ENCODE measurements around the gene SDK1.

The SDK1 gene

DNA sequence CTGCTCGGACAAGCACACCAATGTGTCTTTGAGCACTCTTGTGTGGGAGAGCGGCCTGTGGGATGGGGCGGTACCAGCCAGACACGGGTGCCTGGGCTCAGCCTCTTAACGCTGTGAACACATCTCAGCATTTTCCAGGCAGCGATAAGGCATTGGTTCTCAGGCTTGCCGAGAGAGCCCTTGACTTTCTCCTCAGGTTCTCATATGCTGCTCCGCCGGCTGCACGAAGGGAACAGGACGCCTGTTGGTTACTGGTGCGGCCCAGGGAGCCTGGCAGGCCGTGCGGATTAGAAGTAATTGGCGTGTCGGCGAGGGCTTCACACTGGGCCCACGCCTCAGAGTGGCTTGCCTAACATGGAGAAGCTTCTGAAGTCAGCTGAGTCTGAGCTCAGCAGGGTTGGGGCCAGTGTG lies 924.3 kb downstream of the SDK1 start:
- no peak overlapping the region for H3K23ac ChIP-seq (ENCODE audit: low read length)
- no peaks in the 10 kb centered on the region for H3K27me3 ChIP-seq (ENCODE audit: insufficient read depth, low read length)
- H2AFZ ChIP-seq (ENCODE audit: insufficient read depth, low read length, poor library complexity) = no peak overlapping the region
- no peak overlapping the region for H3K14ac ChIP-seq (ENCODE audit: low read length)
- WGBS (ENCODE audit: extremely low coverage, insufficient coverage, insufficient read length) = no CpG with 5 or more reads among the region's 18 CpGs
- no peak overlapping the region for H4K91ac ChIP-seq (ENCODE audit: low read depth, low read length)
- H3K4me2 ChIP-seq (ENCODE audit: low read length) = no peak overlapping the region
- no peaks in the 10 kb centered on the region for H3K4me1 ChIP-seq (ENCODE audit: control insufficient read depth in 1 of 2, insufficient read depth in 2 of 2, low read length in 2 of 2)
- H3K4ac ChIP-seq (ENCODE audit: low read depth, low read length) = no peak overlapping the region
- no peak overlapping the region for H3K27ac ChIP-seq (ENCODE audit: low read depth, low read length)
- H4K8ac ChIP-seq (ENCODE audit: low read depth, low read length) = no peak overlapping the region
- no peaks in the 10 kb centered on the region for H3K79me2 ChIP-seq (ENCODE audit: control insufficient read depth, insufficient read depth, low read length, poor library complexity)
- H2AK5ac ChIP-seq (ENCODE audit: low read length) = no peak overlapping the region
- no peak overlapping the region for H4K12ac ChIP-seq (ENCODE audit: low read depth, low read length)
- no peak for DNase-seq
- H3K4me3 ChIP-seq (ENCODE audit: low read depth, low read length) = no peak overlapping the region
- H3K79me1 ChIP-seq (ENCODE audit: low read length) = no peaks in the 10 kb centered on the region
- peaks cover 3% of the 10 kb centered on the region for H3K9me3 ChIP-seq (ENCODE audit: insufficient read depth, low read depth, low read length)
- no peak overlapping the region for H3K18ac ChIP-seq (ENCODE audit: low read length)
- no peak overlapping the region for H2BK12ac ChIP-seq (ENCODE audit: low read length)
- no peak overlapping the region for H2BK120ac ChIP-seq (ENCODE audit: insufficient read depth, low read length, poor library complexity)
- no peak overlapping the region for H2BK5ac ChIP-seq (ENCODE audit: low read depth, low read length, poor library complexity)
- peaks cover 14 to 26% of the 10 kb centered on the region in 2 experiments for H3K36me3 ChIP-seq (ENCODE audit: control insufficient read depth in 1 of 2, insufficient read depth in 2 of 2, low read length in 2 of 2)
- H3K9ac ChIP-seq (ENCODE audit: low read length) = no peak overlapping the region

DNA sequence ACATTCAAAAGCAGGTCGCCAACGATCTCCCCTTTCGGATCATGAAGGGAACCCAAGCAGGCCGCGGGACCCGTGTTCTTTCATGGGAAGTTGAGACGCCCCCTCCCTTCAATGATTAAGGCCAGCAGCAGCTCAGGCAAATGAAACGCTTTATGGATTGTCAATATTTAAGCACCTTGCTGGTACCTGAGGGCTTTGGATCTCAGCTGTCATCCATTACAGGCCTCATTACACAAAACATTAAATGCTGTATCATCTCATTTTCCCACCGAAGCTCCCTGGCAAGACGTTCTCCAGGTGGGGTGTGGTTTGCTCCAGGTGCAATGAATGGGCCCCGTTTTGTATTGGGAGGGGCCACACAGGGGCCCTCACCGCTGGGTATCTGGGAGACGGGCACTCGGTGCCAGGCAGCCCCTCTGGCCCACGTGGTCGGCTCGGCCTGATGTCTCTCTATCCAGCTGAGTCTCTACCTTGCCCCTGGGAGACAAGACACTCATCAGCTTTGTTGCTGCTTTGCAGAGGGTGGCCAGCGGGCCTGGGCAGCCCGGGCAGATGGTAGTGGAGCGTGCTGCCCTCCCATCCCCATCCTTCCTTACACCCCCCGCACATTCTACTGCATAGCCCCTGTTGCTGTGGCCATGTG lies 925.0 kb downstream of the SDK1 start:
- Histone ChIP-seq H3K9me3 (ENCODE audit: insufficient read depth, low read depth, low read length) (peaks cover 2% of the 10 kb centered on the region), H3K4me1 (ENCODE audit: control insufficient read depth in 1 of 2, insufficient read depth in 2 of 2, low read length in 2 of 2) (no peaks in the 10 kb centered on the region), H3K18ac (ENCODE audit: low read length) (no peak overlapping the region), H4K91ac (ENCODE audit: low read depth, low read length) (no peak overlapping the region), H4K8ac (ENCODE audit: low read depth, low read length) (no peak overlapping the region), H3K14ac (ENCODE audit: low read length) (no peak overlapping the region), H3K27ac (ENCODE audit: low read depth, low read length) (no peak overlapping the region), H3K23ac (ENCODE audit: low read length) (no peak overlapping the region), H3K4ac (ENCODE audit: low read depth, low read length) (no peak overlapping the region), H3K9ac (ENCODE audit: low read length) (no peak overlapping the region), H3K27me3 (ENCODE audit: insufficient read depth, low read length) (no peaks in the 10 kb centered on the region), H3K4me3 (ENCODE audit: low read depth, low read length) (no peak overlapping the region), H2BK12ac (ENCODE audit: low read length) (no peak overlapping the region), H2AK5ac (ENCODE audit: low read length) (no peak overlapping the region), H2AFZ (ENCODE audit: insufficient read depth, low read length, poor library complexity) (no peak overlapping the region), H4K12ac (ENCODE audit: low read depth, low read length) (no peak overlapping the region), H2BK120ac (ENCODE audit: insufficient read depth, low read length, poor library complexity) (no peak overlapping the region), H3K79me1 (ENCODE audit: low read length) (no peaks in the 10 kb centered on the region), H2BK5ac (ENCODE audit: low read depth, low read length, poor library complexity) (no peak overlapping the region), H3K79me2 (ENCODE audit: control insufficient read depth, insufficient read depth, low read length, poor library complexity) (no peaks in the 10 kb centered on the region), H3K4me2 (ENCODE audit: low read length) (no peak overlapping the region), H3K36me3 (ENCODE audit: control insufficient read depth in 1 of 2, insufficient read depth in 2 of 2, low read length in 2 of 2) (peaks cover 14 to 25% of the 10 kb centered on the region in 2 experiments)
- WGBS (ENCODE audit: extremely low coverage, insufficient coverage, insufficient read length) = no CpG with 5 or more reads among the region's 21 CpGs
- DNase-seq = no peak

DNA sequence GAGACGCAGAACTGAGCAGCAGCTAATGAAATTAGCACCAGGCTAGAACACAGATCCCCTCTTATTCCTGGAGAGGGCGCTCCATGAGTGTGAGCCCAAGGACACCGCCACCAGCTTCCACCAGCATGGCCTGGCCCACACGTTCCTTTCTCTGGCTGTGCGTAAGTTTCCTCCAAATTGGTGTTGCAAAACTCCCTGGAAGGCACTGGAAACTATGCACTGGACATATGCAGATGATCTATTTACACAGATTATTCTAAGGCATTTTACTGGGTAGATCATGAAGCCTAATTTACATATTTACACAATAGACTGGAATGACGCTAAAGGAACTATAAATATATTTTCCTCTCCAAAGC lies 925.5 kb downstream of the SDK1 start:
- no peaks in the 10 kb centered on the region for H3K9me3 ChIP-seq (ENCODE audit: insufficient read depth, low read depth, low read length)
- H3K14ac ChIP-seq (ENCODE audit: low read length) = no peak overlapping the region
- no peak overlapping the region for H2AFZ ChIP-seq (ENCODE audit: insufficient read depth, low read length, poor library complexity)
- H2BK5ac ChIP-seq (ENCODE audit: low read depth, low read length, poor library complexity) = no peak overlapping the region
- H3K27me3 ChIP-seq (ENCODE audit: insufficient read depth, low read length) = no peaks in the 10 kb centered on the region
- no peaks in the 10 kb centered on the region for H3K79me2 ChIP-seq (ENCODE audit: control insufficient read depth, insufficient read depth, low read length, poor library complexity)
- H4K91ac ChIP-seq (ENCODE audit: low read depth, low read length) = no peak overlapping the region
- no CpG with 5 or more reads among the region's 6 CpGs for WGBS (ENCODE audit: extremely low coverage, insufficient coverage, insufficient read length)
- H3K4me2 ChIP-seq (ENCODE audit: low read length) = no peak overlapping the region
- no peak overlapping the region for H3K4ac ChIP-seq (ENCODE audit: low read depth, low read length)
- no peak overlapping the region for H2BK120ac ChIP-seq (ENCODE audit: insufficient read depth, low read length, poor library complexity)
- H3K79me1 ChIP-seq (ENCODE audit: low read length) = no peaks in the 10 kb centered on the region
- no peak overlapping the region for H3K18ac ChIP-seq (ENCODE audit: low read length)
- no peak overlapping the region for H3K27ac ChIP-seq (ENCODE audit: low read depth, low read length)
- H3K4me1 ChIP-seq (ENCODE audit: control insufficient read depth in 1 of 2, insufficient read depth in 2 of 2, low read length in 2 of 2) = no peaks in the 10 kb centered on the region
- no peak overlapping the region for H4K8ac ChIP-seq (ENCODE audit: low read depth, low read length)
- no peak overlapping the region for H4K12ac ChIP-seq (ENCODE audit: low read depth, low read length)
- H2BK12ac ChIP-seq (ENCODE audit: low read length) = no peak overlapping the region
- H3K23ac ChIP-seq (ENCODE audit: low read length) = no peak overlapping the region
- peaks cover 10 to 21% of the 10 kb centered on the region in 2 experiments for H3K36me3 ChIP-seq (ENCODE audit: control insufficient read depth in 1 of 2, insufficient read depth in 2 of 2, low read length in 2 of 2)
- no peak overlapping the region for H2AK5ac ChIP-seq (ENCODE audit: low read length)
- DNase-seq = peak; percentile 74 to 78
- H3K4me3 ChIP-seq (ENCODE audit: low read depth, low read length) = no peak overlapping the region
- no peak overlapping the region for H3K9ac ChIP-seq (ENCODE audit: low read length)

DNA sequence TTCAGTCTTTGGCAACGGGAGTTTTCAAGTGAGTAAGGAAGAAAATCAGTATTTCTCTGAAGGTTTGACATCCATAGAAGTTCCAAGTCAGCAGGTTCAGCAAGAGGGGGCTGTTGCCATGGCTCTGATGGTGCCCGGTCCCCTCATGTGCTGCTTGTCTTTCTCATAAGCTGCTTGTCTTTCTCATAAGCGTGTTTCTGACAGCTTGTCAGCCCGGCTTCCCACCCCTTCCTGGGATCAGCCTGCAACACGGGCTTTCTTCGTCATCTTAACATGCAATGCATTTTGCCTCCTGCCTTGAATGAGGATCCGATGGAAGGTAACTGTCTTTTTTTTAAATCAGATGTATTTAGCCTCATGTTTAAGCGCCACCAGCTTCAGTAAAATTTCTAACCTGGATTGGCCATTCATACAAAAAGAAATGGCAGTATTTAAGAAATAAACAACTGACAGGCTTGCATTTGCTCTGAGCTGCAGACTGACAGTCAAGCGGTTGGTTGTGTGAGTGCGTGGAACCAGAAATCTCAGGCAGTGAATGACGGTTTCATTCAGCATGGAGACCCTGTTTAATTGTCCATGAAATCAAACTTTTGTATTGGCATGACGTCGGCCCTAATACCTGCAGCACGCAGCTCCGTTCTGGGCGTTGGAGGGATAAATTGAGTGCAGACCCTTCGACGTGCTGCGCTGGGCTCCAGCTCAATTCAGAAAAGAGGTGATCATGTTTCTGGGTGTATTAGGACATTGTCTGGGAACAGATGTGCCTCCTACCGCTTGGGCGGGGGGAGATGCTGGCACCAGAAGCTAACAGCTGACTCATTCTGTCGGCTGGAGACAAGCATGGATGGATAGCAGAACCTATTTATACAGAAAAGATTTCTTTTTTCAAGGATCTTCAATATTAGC lies 926.3 kb downstream of the SDK1 start:
- Histone ChIP-seq H2AFZ (ENCODE audit: insufficient read depth, low read length, poor library complexity) (no peak overlapping the region), H4K8ac (ENCODE audit: low read depth, low read length) (no peak overlapping the region), H3K9ac (ENCODE audit: low read length) (peak overlapping the region; percentile 36), H2BK5ac (ENCODE audit: low read depth, low read length, poor library complexity) (no peak overlapping the region), H2BK12ac (ENCODE audit: low read length) (no peak overlapping the region), H3K23ac (ENCODE audit: low read length) (no peak overlapping the region), H3K4me2 (ENCODE audit: low read length) (no peak overlapping the region), H2AK5ac (ENCODE audit: low read length) (no peak overlapping the region), H3K9me3 (ENCODE audit: insufficient read depth, low read depth, low read length) (no peaks in the 10 kb centered on the region), H3K79me2 (ENCODE audit: control insufficient read depth, insufficient read depth, low read length, poor library complexity) (no peaks in the 10 kb centered on the region), H3K79me1 (ENCODE audit: low read length) (no peaks in the 10 kb centered on the region), H3K36me3 (ENCODE audit: control insufficient read depth in 1 of 2, insufficient read depth in 2 of 2, low read length in 2 of 2) (peaks cover 10 to 18% of the 10 kb centered on the region in 2 experiments), H3K4me3 (ENCODE audit: low read depth, low read length) (no peak overlapping the region), H4K12ac (ENCODE audit: low read depth, low read length) (no peak overlapping the region), H3K4ac (ENCODE audit: low read depth, low read length) (no peak overlapping the region), H3K27ac (ENCODE audit: low read depth, low read length) (no peak overlapping the region), H2BK120ac (ENCODE audit: insufficient read depth, low read length, poor library complexity) (no peak overlapping the region), H3K27me3 (ENCODE audit: insufficient read depth, low read length) (no peaks in the 10 kb centered on the region), H3K14ac (ENCODE audit: low read length) (no peak overlapping the region), H3K18ac (ENCODE audit: low read length) (no peak overlapping the region), H3K4me1 (ENCODE audit: control insufficient read depth in 1 of 2, insufficient read depth in 2 of 2, low read length in 2 of 2) (no peaks in the 10 kb centered on the region), H4K91ac (ENCODE audit: low read depth, low read length) (no peak overlapping the region)
- no CpG with 5 or more reads among the region's 22 CpGs for WGBS (ENCODE audit: extremely low coverage, insufficient coverage, insufficient read length)
- DNase-seq = no peak

Measured in trophoblast cell (in vitro differentiated cells and primary cell).